SW480 (cell line): ENCODE measurements around the gene SEPTIN7.
"Not testable (repeated sequence)": the region's sequence is repeated elsewhere in the genome, so short reads cannot be mapped to it uniquely, and the experiment has no call there.

Experiments used
- DNase-seq: peaks from one replicate; pipeline ENCODE4 v3.0.0-alpha.2; 2016; ENCODE audit warnings: low spot score

The SEPTIN7 gene

DNA sequence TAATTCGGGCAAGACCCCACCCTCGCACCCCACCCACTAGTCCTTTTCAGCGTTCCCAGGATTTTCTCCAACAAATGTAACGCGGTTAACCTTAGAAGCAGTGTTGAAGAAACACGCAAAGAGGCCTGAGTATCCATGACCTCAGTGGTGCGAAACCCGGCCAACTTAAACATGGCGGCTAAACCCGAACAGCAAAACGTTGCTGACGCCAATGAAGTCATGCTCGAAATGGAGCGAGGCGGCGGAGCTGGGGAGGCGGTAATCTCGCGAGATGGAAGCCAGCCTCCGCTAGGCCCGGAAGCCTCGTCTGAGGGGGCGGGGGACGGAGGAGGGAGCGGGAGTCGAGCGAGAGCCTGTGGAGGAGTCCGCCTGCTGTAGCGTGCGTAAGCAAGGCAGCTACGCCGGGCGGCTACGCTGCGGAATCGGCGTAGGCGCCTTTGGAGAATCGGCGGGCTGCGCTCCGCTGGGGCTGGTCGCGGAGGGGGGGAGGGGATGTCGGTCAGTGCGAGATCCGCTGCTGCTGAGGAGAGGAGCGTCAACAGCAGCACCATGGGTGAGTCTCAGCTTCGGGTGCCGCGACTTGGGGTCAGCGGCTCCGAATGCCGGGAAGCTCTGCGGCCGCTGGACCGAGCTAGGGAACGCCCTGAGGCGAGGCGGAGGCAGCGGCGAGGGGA, at the start of gene SEPTIN7:
Gene SEPTIN7, plus strand, starts transcription at position 340 of the 674 bp plus-strand sequence. Its CDS starts 153 bp downstream, at position 493.
- peak; percentile 93 for DNase-seq

DNA sequence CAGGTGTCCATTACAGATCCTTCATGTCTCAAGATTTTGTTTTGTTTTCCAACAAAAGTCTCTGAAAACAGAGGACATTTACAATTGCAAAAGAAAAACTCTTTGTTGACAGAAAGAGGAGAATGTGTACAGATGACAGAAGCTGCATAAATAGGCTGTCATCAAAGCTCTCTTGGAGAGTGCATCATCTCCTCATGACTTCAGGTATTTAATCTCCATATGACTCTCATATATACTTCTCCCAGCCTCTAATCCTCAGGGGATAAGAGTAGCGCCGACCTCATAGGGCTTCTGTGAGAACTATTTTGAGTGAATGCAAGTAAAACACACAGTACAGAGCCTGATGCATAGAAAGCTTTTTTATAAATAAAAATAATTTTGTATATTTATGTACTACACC, 48.1 kb upstream of the SEPTIN7 start:
- DNase-seq: no peak

DNA sequence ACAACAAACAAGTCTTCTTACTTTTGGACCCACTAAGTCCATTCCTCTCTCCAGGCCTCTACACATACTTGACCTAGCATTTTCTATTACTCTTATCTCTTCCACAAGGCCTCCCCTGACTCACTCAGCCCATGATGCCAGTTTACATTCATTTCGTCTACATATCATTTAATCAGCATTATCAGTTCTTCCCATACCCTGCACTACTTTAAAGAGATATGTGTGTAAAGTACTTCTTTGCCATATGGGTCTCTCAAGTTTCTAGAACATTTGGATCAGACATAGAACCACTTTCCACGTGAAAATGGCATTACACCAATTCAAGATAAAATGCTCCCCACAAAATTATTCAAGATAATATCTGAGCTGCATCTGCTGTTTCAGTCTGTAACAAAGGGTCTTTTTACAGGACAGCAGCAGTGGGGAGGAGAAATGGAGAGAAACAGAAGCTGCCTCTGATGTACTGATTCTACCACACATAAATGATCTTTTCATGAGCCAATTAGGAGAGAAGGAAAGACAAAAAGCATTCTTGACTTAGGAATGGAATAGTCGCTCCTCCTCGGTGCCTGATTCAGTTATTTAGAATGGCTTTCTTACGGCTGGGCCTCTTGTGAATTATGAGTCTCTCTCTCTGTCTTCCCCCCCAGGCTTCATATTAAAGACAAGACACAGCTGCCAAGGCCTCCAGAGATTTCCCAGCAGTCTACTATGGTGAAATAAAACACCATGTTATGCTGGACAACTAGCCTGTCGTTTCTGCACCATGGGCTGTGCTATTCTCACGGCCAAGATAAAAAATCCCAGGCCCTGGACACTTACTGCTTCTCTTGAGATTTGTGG, 46.9 kb upstream of the SEPTIN7 start:
- no peak for DNase-seq

DNA sequence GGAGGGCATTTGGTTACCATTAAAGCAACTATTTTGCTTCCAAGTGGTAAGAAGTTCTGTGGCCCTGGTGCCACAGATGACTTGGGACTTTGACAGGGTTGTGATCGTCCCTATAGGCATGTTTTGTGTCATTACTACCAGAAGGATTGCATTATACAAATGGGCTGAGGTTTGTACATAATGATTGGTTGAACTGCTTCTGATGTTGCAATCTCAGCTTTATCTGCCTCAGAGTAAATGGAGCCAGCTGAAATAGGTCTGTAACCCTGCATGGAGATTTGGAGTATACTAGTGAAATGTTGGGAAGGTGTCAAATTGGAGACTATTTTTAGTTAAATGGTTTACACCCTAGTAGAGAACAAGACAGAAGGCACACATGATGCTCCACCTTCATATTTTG, 46.1 kb upstream of the SEPTIN7 start:
- no peak for DNase-seq

DNA sequence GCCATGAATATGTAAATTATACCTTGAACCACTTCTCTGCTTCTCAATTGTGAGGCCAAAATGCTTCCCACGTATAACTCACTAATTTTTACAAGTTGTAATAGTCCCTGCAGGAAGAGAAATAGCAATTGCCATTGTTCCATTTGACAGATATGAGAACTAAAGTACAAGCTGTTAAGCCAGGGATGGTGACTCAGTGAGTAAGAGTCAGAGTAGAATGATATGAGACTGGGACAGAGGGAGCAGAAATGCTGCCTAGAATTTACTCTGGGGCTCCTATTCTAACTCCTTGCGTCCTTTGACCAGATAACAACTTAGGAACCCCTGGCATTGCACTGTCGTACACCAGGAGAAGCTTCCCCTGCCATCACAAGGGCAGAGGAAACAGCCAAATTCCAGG, 45.1 kb upstream of the SEPTIN7 start:
- DNase-seq: no peak

DNA sequence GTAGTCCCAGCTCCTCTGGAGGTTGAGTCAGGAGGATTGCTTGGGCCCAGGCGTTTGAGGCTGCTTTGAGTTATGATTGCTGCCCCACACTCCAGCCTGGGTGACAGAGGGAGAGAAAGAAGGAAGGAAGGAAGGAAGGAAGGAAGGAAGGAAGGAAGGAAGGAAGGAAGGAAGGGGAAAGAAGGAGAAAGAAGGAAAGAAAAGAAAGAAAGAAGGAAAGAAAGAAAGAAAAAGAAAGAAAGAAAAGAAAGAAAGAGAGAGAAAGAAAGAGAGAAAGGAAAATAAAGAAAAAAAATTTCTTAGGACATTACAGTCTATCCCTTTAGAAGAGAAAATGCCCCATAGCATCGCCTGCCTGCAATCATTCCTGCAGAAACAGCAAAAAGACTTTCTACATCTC, 44.4 kb upstream of the SEPTIN7 start:
- not testable (repeated sequence) for DNase-seq

DNA sequence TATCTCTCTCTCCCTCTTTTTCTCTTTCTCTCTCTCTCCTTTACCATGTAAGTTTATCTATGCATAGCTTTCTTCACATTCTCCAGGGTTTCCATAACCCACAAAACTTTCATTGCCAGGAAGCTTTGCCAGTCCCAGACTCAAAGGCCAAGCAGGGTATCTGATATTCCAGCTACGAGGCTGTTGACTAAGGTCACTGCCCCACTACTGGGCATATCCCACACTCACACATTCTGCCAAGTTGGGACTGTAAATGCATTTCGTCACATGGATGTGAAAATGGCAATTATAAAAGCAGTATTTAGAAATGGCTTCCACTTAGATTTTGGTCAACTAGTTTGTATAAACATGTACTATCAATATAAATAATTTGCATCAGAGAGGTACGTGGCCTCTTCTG, 43.3 kb upstream of the SEPTIN7 start:
- no peak for DNase-seq

DNA sequence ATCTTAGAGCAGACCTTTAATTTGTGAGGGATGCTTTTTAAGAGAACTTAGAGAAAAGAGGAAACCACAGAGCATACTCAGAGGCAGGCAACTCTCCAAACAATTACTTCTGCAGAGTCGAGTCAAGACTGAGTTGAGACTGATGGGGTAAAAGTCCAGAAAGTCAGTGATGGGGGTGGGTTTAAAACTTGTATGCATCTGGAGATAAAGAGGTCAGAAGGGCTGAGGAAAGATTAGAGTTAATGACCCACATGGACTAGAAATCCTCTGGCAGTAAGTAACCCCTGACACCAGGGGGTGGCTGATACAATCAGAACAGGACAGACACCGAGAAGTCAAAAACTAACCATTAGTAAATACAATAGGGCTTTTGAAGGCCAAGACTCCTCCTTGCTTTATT, 42.4 kb upstream of the SEPTIN7 start:
- no peak for DNase-seq

DNA sequence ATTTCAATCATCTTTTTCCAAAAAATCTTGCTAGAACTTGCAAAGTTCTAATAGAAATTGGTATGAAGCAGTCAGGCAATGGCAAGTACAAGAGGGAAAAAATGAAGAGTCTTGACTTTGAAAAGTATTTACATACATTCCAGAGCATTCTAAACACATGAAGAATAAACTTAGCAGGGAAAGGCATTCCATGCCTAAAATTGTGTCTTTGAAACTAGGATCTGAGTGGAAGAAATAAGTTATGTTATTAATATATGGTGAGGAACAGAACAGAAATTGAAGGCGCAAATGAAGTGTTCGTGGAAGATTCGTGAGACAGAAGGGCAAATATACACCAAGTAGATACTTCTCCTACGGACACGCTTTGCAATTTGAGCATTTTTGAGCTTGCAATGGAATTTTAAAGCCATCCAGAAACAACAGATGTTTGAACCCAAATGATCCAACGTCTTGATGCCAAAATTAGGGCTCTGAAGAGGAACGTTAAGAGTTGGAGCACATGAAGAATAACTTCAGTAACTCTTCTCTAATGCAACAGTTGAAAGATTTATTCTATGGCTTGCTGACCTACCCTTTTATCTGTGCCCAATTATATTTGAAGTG, 40.6 kb upstream of the SEPTIN7 start:
- DNase-seq: no peak

DNA sequence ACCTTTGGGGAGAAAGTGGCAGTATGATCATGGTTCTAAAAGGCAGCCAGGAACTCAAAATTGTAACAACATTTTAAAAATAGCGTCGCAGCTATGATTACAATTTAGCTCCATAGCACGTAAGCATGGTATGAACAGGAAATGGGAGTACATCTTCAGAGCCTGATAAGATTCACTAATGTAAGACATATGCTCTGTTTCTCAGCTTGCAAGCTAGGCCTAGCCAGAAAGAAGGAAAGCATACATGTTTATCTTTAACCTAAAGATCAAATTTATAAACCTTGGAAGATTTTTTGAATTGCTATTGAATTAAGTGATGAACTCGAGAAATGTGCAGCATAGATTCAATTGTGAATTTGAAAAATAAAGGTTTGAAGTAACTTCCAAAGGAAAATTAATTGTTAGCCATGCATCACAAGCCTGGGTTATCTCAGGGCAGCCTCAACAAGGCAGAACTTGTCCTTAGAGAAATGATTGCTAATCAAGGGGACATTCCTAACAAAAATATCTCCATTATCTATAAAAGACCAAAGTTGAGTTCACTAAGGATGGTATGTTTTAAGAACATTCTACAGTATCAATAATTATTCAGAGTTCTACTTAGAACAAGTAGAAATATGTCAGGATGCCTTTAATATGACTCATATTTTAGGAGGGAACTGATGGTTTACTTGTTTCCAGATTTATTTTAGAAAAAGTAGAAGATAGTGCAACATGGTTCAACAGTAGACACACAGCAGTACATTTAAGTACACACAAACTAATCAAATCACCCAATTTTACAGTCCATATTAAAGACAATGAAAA, 38.8 kb upstream of the SEPTIN7 start:
- DNase-seq: no peak

DNA sequence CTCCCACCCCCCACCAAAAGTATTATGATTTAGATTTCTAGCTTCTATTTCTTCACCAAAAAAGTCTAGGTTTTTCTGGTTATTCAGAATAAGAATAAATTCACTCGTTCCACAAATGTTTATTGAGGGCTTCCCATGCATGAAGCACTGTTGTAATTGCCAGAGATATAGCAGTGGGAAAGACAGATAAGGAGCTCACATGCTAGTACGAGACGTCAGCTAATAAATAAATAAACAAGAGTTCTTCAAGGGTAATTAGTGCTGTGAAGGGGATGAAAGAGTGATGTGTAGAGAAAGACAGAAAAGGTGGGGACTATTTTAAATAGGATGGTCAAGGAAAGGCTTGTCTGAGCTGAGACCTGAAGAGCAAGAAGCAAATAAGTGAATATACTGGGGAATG, 38.1 kb upstream of the SEPTIN7 start:
- DNase-seq: no peak

DNA sequence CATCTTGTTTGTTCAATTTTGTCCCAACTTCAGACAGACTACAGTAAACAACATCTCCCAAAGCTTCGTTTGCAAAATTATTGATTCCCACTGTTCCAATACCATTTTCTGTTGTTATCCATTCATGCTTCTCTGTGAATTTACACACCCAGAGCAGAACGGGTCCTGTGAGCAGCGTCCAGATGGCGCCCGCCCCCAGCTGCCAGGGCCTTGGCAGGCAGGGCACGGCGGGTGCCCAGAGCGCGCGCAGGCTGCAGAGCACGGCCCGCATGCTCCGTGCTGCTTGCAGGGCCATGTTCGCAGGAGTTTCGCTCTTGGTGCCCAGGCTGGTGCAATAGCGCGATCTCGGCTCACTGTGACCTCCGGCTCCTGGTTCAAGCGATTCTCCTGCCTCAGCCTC, 32.5 kb upstream of the SEPTIN7 start:
- no peak for DNase-seq

DNA sequence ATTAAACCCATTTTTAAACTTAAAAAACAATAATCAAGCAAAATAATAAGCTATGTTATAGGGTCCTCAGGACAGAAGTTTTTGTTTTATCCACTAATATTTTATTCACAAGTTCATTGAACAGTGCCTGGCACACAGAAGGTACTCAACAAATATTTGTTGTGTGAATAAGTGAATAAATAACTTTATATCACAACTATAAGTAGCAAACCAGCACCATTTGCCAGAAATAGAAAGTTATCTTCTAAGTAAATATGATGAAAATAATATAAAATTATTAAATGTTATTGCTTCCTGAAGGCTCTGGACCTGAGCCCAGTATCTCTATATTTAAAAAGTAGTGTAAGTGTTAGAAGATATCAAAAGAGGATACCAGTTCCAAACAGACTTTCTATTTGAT, 29.1 kb upstream of the SEPTIN7 start:
- DNase-seq: no peak

DNA sequence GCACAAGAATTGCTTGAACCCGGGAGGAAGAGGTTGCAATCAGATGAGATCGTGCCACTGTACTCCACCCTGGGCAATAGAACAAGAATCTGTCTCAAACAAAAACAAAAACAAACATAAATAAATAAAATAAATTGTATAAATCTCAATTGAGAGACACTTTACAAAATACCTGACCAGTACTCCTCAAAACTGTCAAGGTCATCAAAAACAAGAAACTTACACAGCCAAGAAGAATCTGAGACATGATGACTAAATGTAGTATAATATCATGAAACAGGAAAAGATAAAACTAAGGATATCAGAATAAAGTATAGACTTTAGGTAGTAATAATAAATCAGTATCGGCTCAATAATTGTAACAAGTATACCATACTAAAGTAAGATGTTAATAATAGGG, 26.9 kb upstream of the SEPTIN7 start:
- DNase-seq: no peak

DNA sequence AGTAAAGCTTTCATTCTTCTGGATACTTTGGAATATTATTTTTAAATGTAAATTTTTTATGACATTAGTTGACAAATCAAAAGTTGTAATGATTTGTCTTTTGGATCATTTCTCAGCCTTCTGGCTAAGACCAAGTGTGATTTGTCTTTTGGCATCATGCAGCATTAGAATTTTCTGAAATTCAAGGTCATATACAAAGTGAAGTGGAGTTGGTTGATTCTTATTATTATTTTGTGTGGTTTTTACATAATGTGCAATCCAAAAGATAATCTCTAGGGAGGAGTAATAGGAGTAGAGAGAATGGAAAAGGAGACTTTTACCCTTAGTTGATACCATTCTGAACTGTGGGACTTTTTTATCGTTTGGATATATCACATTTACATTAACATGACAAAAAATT, 24.2 kb upstream of the SEPTIN7 start:
- DNase-seq: no peak

DNA sequence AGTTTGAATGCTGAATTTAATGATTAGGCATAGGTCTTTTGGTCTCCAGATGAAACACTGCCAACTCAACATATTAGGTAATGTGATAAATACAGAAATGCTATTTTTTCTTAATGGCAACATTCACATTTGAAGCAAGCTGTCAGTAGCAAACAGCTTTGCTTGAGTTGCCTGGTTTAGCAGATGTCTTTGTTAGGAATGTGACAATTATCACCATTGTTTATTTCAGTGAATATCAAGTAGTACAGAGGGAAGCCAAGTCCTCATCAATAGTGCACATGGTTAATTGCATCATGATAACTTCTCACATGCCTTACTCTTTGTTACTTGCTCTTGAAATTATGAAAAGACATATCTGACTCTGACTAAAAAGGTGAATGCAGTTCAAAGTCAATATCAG, 23.7 kb upstream of the SEPTIN7 start:
- DNase-seq: no peak

DNA sequence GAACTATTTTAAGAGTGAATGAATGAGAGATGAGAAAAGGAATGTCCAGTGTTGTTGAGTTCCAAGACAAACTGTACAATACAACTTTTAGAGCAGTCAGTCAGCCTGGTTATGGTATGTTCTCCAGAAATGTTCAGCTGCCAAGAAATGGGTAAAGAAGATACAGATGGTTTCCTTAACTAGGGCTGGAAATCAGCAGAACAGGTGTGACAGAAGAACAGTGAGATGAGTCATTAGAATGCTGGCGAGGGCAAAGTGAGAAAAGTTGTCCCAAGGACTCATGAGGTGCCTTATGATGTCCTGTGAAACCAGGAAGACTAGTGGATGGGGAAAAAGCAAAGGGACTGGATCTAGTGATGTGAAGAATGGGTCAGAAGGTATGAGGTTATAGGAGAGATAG, 20.8 kb upstream of the SEPTIN7 start:
- no peak for DNase-seq

DNA sequence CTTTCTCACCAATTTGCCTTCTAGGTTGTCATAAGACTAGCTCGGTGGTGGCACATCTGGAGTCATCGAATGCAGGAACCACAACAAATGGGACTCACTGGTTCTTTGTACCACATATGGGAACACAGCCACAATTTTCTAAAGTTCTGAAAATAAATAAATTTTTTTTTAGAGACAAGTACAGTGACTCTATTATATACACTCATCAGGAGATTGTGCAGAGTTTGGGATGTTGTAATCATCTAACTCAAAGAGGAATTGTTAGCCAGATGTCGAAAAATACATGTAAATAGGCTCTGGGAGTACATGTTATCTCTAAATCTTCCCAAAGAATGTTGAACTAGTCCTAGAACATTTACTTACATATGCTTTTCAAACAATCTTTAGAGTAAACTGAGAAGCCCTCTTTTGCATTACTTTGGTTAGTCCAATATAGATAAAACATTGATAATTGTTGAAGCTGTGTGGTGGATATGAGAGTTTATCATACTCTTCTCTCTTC, 19.6 kb upstream of the SEPTIN7 start:
- no peak for DNase-seq

DNA sequence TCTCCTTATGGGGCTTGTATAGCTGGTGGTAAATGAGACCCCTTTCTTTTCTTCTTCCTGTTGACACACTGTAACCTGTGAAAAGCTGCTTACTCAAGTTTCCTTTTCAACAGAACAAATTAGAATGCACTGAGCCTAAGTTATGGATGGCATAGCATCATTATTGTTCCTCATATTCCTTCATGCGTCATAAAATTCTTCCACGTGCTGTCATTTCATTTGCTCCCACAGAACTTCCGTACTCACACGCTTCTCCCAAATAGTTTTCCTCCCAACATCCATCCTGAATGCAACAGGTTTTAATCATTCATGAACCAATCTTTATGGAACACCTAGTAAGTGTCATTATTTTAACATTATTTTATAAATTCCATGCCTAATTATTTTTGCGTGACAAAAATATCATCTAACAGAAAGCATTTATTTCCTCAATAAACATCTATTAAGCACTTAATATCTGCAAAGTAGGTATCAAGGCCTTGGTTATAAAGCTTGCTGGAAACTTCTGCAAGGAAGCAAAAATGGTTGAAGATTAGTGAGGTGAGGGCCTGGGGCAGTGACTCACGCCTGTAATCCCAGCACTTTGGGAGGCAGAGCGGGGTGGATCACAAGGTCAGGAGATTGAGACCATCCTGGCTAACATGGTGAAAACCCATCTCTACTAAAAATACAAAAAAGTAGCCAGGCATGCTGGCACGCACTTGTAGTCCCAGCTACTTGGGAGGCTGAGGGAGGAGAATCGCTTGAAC, 18.9 kb upstream of the SEPTIN7 start:
- DNase-seq: no peak

DNA sequence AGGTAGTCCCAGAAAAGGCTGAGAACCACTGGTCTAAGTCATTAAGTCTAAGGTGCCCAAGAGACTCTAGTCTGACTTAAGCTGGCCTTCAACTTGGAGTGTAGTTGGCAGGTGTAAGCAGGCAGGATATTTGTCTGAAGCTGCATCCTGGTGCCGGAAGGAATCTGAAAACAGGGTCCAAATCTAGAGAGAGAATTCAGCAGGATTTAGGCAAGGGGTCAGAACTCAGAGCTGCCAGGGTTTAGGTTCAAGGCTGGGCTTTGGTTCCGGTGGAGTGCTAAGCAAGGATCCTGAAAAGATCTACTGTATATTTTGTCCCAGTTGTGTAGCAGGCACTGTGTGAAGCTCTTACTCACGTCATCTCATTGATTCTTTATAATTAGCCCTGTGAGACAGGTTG, 16.5 kb upstream of the SEPTIN7 start:
- no peak for DNase-seq

DNA sequence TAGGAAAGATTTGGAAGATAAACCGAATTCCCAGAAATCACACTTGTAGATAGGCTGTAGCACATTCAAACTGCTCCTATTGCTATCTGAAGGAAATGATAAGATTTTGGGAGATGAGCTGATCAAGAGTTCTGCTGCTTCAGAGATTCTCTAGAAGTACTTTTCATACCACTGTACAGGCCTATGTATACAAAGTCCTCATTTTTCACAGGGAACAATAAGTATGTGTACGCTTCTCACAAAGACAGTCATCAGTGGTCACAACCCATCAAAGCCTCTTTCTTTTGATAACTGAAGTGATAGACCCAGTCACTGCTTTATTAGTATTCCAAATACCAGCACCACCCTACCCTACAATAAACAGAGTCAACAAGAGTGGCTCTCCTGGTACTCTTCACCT, 15.6 kb upstream of the SEPTIN7 start:
- no peak for DNase-seq

DNA sequence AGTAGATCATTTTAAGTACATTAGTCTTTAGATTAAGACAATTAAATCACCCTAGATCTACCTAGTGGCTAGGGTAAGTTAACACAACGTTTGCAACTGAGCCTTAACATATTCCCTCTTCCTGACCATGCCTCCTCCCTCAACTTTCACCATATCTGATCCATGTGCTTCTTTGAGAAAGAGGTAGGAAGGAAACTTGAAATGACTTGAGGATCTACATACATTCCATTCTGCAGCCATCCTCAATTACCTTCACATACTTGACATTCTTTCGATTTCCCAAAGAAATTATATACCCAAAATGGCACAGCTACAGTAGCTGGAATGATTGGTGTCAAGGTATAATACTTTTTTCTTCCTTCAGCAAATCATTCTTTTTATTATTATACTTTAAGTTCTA, 12.9 kb upstream of the SEPTIN7 start:
- no peak for DNase-seq
